TTC549 (cell line): Measurements from ENCODE around the gene KRTAP10-4.
"Not testable (repeated sequence)": the region's sequence is repeated elsewhere in the genome, so short reads cannot be mapped to it uniquely, and the experiment has no call there.

Source experiments
- FAIRE-seq: peaks from 2 replicates; lab custom pipeline; 2012; peaks lifted over from hg19 to GRCh38; lab: Jason Lieb, UNC

The KRTAP10-4 gene

DNA sequence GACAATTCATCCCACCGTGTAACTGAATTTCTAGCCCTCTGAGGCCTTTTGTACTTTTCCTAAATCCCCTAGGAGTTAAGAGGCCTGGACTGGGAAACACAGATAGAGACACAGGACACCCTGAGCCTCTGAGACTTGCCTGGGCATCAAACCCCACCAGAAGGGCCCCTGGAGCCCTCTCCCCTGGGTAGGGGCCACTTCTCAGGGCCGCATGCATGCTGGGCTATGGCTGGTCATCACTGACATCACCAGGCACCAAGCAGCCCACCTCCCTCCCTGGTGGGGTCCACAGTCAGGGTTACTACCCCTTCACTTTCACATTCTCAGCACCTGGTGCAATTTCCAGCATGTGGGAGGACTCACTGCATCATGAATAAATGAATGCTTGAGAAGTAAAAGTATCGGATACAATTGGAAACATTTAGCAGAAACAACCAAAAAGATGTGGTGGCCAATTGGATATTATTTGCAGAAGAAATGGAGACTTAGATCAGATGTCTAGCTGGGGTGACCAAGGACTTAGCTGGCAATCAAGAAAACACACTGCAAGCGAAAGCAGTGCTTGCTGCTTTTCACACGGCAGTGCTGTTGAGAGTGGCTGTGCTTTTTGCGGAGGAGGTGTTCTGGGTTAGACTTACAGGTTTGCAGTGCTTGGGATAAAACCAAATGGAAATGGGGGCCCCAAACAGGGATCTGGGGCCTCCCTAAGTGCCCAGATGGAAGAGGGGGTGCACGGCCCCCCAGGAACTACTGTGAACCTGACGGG lies 25.9 kb downstream of the KRTAP10-4 start:
- FAIRE-seq = no peak

DNA sequence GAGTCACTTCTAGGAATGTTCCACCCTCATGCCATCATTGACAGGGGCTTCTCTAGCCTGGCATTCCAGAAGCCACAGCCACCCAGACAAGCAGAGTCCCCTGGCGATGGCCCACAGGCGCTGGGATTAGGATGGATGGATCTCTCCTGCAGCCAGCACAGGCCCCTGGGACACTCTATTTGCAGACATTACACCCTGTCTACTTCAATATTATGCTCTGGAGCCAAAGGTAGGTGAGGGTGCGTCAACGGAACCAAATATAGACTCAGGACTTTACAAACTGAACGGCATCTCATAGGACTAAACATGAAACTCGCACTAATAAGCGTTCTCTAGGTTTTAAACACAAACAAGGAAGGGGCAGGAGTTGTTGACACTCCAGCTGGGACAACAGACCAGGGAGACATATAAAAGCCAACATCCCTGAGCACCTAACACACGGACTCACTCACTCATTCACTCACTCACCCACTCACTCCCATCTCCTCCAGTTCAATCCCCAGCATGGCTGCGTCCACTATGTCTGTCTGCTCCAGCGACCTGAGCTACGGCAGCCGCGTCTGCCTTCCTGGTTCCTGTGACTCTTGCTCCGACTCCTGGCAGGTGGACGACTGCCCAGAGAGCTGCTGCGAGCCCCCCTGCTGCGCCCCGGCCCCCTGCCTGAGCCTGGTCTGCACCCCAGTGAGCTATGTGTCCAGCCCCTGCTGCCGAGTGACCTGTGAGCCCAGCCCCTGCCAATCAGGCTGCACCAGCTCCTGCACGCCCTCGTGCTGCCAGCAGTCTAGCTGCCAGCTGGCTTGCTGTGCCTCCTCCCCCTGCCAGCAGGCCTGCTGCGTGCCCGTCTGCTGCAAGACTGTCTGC lies 26.8 kb downstream of the KRTAP10-4 start, which contains the start of gene KRTAP10-7:
KRTAP10-7 (plus strand) TSS at position 480 of the 861 bp plus-strand sequence; CDS start at position 505, 25 bp downstream.
- FAIRE-seq = not testable (repeated sequence)

DNA sequence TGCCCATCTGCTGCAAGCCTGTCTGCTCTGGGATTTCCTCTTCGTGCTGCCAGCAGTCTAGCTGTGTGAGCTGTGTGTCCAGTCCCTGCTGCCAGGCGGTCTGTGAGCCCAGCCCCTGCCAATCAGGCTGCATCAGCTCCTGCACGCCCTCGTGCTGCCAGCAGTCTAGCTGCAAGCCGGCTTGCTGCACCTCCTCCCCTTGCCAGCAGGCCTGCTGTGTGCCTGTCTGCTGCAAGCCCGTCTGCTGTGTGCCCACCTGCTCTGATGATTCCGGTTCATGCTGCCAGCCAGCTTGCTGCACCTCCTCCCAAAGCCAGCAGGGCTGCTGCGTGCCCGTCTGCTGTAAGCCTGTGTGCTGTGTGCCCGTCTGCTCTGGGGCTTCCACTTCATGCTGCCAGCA lies 27.6 kb downstream of the KRTAP10-4 start:
- not testable (repeated sequence) for FAIRE-seq

DNA sequence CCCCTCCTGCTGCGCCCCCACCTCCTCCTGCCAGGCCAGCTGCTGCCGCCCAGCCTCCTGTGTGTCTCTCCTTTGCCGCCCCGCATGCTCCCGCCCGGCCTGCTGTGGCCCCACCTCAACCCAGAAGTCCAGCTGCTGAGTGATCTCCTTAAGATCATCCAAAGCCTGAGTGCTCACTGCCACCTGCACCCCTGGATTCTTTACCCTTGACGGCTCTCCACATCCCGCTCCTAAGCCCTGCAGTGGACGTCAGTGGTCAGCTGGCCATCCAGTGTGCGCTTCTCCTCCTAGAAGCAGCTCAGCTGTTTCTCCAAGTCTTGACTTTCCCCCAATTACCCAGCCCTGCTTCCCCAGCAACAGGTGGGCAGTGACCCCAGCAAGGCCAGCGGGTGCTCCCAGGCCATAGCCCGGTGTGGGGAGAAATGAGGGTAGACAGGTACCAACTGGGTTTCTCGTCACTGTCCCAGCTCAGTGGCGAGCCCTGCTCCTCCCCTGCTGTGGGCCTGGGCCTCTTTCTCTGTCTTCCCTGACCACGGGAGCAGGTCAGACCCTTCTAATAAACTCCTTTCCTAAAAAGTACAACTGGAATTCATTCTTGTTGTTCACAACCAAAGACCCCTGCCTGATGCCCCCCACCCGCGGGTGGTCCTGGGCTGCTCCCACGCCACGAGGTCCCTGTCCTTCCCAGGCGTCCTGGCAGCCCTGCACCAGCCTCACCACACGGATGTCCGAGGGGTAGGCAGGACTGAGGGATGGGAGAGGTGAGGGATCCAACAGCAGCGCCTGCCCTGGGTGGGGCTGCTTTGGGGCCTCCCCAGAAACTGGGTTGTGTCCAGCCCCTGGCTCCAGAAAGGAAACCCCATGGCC lies 28.3 kb downstream of the KRTAP10-4 start:
- FAIRE-seq = no peak

- FAIRE-seq = no peak
Observed at GRCh38 chr21:44602463-44602850, 28.9 kb downstream of the KRTAP10-4 start.

DNA sequence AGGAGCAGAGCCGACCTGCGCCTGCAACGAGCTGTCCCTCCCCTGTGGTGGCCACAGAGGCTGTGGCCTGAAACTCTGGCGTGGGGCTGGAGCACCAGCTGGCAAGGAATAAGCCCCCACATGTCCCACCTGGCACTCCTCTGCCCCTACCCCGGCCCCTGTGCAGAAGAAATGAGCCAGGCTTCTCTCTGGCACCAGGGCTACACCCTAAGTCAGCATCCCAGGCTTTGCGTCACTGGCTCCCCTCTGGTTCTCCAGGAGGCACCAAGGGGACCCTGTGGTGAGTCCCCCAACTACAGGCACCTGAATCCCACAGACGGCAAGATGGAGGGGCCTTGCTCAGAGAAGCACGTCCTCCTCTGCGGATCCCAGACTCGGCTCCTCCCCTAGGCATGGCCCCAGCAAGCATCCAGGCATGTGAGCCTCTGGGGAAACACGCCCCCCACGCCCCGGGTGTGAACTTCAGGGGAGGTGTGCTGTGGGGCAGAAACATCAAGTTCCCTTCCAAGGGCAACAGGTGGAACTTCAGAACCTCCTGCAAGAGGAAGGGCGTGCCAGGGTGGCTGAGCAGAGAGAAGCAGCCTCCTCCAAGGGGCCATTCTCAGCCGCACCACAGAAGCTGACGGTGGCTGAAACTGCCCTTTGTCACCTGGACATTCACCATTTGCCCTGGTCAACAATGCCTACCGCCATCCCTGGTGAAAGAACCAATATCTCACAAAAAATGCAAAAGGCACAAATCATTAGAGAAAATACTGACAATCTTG lies 29.8 kb downstream of the KRTAP10-4 start:
- no peak for FAIRE-seq

- FAIRE-seq = no peak
Observed at GRCh38 chr21:44603911-44604310, 30.4 kb downstream of the KRTAP10-4 start.

- FAIRE-seq = no peak
Observed at GRCh38 chr21:44606495-44606894, 33.0 kb downstream of the KRTAP10-4 start.

- FAIRE-seq = no peak
Observed at GRCh38 chr21:44609193-44609592, 35.7 kb downstream of the KRTAP10-4 start.

DNA sequence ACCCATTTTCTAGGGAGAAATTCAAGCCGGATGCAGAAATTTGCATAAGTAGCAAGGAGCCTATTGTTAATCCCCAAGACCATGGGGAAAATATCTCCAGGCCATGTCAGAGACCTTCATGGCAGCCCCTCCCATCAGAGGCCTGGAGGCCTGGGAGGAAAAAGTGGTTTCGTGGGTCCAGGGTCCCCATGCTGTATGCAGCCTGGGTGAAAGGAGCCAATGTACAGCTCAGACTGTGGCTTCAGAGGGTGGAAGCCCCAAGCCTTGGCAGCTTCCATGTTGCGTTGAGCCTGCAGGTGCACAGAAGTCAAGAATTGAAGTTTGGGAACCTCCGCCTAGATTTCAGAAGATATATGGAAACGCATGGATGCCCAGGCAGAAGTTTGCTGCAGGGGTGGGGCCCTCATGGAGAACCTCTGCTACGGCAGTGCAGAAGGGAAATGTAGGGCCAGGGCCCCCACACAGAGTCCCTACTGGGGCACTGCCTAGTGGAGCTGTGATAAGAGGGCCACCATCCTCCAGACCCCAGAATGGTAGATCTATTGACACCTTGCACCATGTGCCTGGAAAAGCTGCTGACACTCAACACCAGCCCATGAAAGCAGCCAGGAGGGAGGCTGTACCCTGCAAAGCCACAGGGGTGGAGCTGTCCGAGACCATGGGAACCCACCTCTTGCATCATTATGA lies 36.8 kb downstream of the KRTAP10-4 start:
- FAIRE-seq = not testable (repeated sequence)

GRCh38 chr21:44611551-44611950 lies 38.0 kb downstream of the KRTAP10-4 start:
- FAIRE-seq = no peak

DNA sequence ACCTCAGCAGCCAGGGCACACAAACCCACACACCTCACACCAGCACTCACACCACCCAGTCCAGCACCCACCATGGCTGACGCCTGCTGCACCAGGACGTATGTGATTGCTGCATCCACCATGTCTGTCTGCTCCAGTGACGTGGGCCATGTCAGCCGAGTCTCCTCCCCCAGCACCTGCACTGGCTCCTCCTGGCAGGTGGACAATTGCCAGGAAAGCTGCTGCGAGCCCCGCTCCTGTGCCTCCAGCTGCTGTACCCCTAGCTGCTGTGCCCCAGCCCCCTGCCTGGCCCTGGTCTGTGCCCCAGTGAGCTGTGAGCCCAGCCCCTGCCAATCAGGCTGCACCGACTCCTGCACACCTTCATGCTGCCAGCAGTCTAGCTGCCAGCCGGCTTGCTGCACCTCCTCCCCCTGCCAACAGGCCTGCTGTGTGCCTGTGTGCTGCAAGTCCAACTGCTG lies 38.5 kb downstream of the KRTAP10-4 start, which contains the start of gene KRTAP10-8:
KRTAP10-8 (plus strand) TSS at position 51 of the 458 bp plus-strand sequence; CDS start at position 73, 22 bp downstream.
- FAIRE-seq = no peak

- FAIRE-seq = no peak
Observed at GRCh38 chr21:44612669-44613229, 39.2 kb downstream of the KRTAP10-4 start.

DNA sequence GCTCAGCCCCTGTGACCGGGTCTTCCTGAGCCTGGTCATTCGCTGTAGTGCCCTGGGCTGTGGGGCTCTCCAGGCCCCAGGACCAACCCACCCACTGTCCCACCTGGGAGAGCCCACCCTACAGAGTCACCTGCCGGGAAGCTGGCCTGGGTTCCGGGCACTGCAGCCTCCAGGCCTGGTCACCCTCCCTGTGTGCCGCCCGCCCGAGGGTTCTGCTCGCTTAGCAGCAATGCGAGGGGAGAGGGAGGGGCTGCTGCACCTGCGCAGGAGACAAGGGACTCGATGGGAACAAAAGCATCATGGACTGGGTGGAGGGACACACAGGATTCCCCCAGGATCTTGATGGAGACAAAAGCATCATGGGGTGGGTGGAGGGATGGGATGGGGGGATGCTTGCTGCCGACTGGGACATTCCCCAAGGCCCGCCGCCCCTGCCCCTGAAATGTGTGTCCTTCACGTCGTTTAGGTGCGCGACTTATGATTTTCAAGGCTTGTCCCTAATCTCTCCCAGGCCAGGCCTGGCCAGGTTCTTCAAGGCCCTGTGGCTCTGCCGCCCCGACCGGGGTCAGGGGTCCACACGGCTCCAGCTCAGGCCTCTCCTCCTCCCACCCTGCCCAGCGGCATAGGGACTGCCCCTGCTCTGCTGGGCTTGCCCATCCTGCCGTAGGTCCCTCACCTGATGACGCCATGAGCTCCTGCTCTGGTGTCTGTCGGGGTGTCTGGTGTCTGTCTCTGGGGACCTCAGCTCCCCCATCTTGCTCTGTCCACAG lies 40.0 kb downstream of the KRTAP10-4 start:
- no peak for FAIRE-seq

- FAIRE-seq = no peak
Observed at GRCh38 chr21:44614161-44614631, 40.7 kb downstream of the KRTAP10-4 start.

- FAIRE-seq = no peak
Observed at GRCh38 chr21:44614961-44615391, 41.4 kb downstream of the KRTAP10-4 start.

- no peak for FAIRE-seq
Observed at GRCh38 chr21:44615466-44615865, 41.9 kb downstream of the KRTAP10-4 start.

GRCh38 chr21:44615911-44616590 lies 42.5 kb downstream of the KRTAP10-4 start:
- no peak for FAIRE-seq

DNA sequence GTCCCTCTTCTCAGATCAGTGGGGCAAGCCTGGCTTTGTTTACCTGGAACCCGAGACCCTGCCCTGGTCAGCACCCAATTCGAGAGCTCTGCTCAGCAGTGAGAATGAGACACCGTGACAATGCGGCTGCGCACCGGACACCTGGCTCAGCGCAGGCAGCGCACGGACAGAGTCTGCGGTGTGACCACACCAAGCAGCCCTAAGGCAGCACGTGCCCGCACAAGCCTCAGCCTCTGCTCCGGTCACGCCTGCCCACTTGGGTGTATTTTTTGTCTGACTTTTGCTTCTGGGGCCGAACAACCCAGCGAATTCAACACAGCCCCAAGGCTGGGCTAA lies 43.0 kb downstream of the KRTAP10-4 start:
- FAIRE-seq = no peak
